PFSK-1 (cell line): Measurements from ENCODE around the gene GPR153.

Experiments used
- FOXP2 ChIP-seq: optimal IDR thresholded peaks from 2 replicates; pipeline ENCODE3; 2011; ENCODE audit warnings: borderline replicate concordance, control low read depth, inconsistent platforms; ENCODE audit not compliant: insufficient read depth; ENCODE audit errors: extremely low read length, extremely low read depth
- POLR2AphosphoS5 ChIP-seq: IDR thresholded peaks from 2 replicates; pipeline ENCODE4 v1.6.1; 2012; ENCODE audit warnings: low read depth, mild to moderate bottlenecking, control low read depth, low read length, moderate library complexity
- REST ChIP-seq, 2 experiments: IDR thresholded peaks; 2 replicates each; pipeline versions ENCODE4 v1.6.1 to v1.8.0; 2011 to 2012; ENCODE audit warnings: low read depth in 2 of 2, low read length in 2 of 2, control low read depth in 1 of 2, inconsistent platforms in 1 of 2, mild to moderate bottlenecking in 1 of 2, moderate library complexity in 1 of 2; ENCODE audit not compliant: insufficient read depth in 1 of 2
- SIN3A ChIP-seq: IDR thresholded peaks from 2 replicates; pipeline ENCODE4 v1.6.1; 2012; ENCODE audit warnings: mild to moderate bottlenecking, low read length, moderate library complexity, borderline replicate concordance; ENCODE audit not compliant: insufficient read depth
- TAF1 ChIP-seq: IDR thresholded peaks from 2 replicates; pipeline ENCODE4 v1.6.1; 2012; ENCODE audit warnings: low read length, control low read depth, borderline replicate concordance; ENCODE audit not compliant: insufficient read depth

GPR153 gene

GRCh38 chr1:6241887-6242740 is 18.8 kb downstream of the GPR153 start:
- TF ChIP-seq TAF1 (no peak), REST (IDR thresholded peaks at IDR 0.05; ENCODE audit: insufficient read depth in 1 of 2, low read depth in 2 of 2, low read length in 2 of 2) (peak; percentile 43 to 77; a peak in 3 of 4 replicates)

- TF ChIP-seq POLR2AphosphoS5 (no peak), REST (IDR thresholded peaks at IDR 0.05; ENCODE audit: insufficient read depth in 1 of 2, low read depth in 2 of 2, low read length in 2 of 2) (no peak), SIN3A (no peak), FOXP2 (no peak)
Measured at GRCh38 chr1:6241107-6241886, 19.6 kb downstream of the GPR153 start.

- TF ChIP-seq TAF1 (no peak), FOXP2 (no peak), REST (IDR thresholded peaks at IDR 0.05; ENCODE audit: insufficient read depth in 1 of 2, low read depth in 2 of 2, low read length in 2 of 2) (no peak), POLR2AphosphoS5 (no peak), SIN3A (no peak)
Measured at GRCh38 chr1:6239950-6240768, 20.7 kb downstream of the GPR153 start.

- TF ChIP-seq SIN3A (no peak), FOXP2 (no peak), TAF1 (no peak), REST (IDR thresholded peaks at IDR 0.05; ENCODE audit: insufficient read depth in 1 of 2, low read depth in 2 of 2, low read length in 2 of 2) (no peak), POLR2AphosphoS5 (no peak)
Measured at GRCh38 chr1:6239213-6239752, 21.6 kb downstream of the GPR153 start.
